Smooth muscle cell (in vitro differentiated cells): ENCODE measurements around the gene CLK3. TPM values are rescaled to one million over a fixed set of nuclear protein-coding genes. Genes with fewer than 3 reads are reported as not detected.

Experiments
- DNase-seq: peaks from one replicate; lab custom pipeline; 2025; ENCODE audit not compliant: unreplicated experiment; lab: John Stamatoyannopoulos, UW
- H2AFZ ChIP-seq: fragments of 200-600 bp; sonication (generic); 2 replicates; pipeline ENCODE4 v1.6.0; 2016; ENCODE audit warnings: antibody characterized with exemption, low read depth, mild to moderate bottlenecking
- H3F3A ChIP-seq: fragments of 200-600 bp; sonication (generic); 2 replicates; pipeline ENCODE4 v1.6.0; 2017; ENCODE audit warnings: antibody characterized with exemption, low read depth
- H3K27ac ChIP-seq: fragments of 200-600 bp; sonication (generic); 2 replicates; pipeline ENCODE4 v1.5.1; 2016; ENCODE audit warnings: low read depth, mild to moderate bottlenecking
- H3K27me3 ChIP-seq: fragments of 200-600 bp; sonication (generic); 2 replicates; pipeline ENCODE4 v1.6.1; 2016; ENCODE audit warnings: low read depth, mild to moderate bottlenecking
- H3K36me3 ChIP-seq: fragments of 200-600 bp; sonication (generic); 2 replicates; pipeline ENCODE4 v1.5.1; 2016; ENCODE audit warnings: low read depth
- H3K4me1 ChIP-seq: fragments of 200-600 bp; sonication (generic); 2 replicates; pipeline ENCODE4 v1.5.1; 2016; ENCODE audit warnings: low read depth
- H3K4me2 ChIP-seq: fragments of 200-600 bp; sonication (generic); 2 replicates; pipeline ENCODE4 v1.6.0; 2016; ENCODE audit warnings: mild to moderate bottlenecking
- H3K4me3 ChIP-seq: fragments of 200-600 bp; sonication (generic); 2 replicates; pipeline ENCODE4 v1.5.1; 2016; ENCODE audit warnings: mild to moderate bottlenecking
- H3K79me2 ChIP-seq: fragments of 200-600 bp; sonication (generic); 2 replicates; pipeline ENCODE4 v1.6.0; 2016; ENCODE audit warnings: low read depth, mild to moderate bottlenecking
- H3K9ac ChIP-seq: fragments of 200-600 bp; sonication (generic); 2 replicates; pipeline ENCODE4 v1.6.0; 2016; ENCODE audit warnings: low read depth
- H3K9me3 ChIP-seq: fragments of 200-600 bp; sonication (generic); replicated peaks from 2 replicates; pipeline ENCODE4 v1.5.1; 2016; ENCODE audit warnings: low read depth
- H4K20me1 ChIP-seq: fragments of 200-600 bp; sonication (generic); 2 replicates; pipeline ENCODE4 v1.6.0; 2016; ENCODE audit warnings: low read depth
- CTCF ChIP-seq: fragments of 200-600 bp; sonication (generic); IDR thresholded peaks from 2 replicates; pipeline ENCODE4 v1.5.1; 2017; ENCODE audit warnings: borderline replicate concordance, mild to moderate bottlenecking, antibody characterized with exemption; ENCODE audit not compliant: insufficient read depth, poor library complexity, severe bottlenecking
- WGBS: methylation state at CpG from one replicate; pipeline ENCODE4 v1.1.7; 2016; ENCODE audit warnings: low lambda C conversion rate; 5-methylcytosine and 5-hydroxymethylcytosine counted together
- polyA plus RNA-seq: library from polyadenylated mRNA; unstranded; fragments of >200 nt; fragmentation: Nextera tagmentation; extraction: Ambion mirVana; gene quantifications from 2 replicates; pipeline ENCODE4 v1.2.1, GENCODE V29; 2016
- total RNA-seq: library from RNA; depleted of rRNA; stranded (reverse); fragments of >200 nt; gene quantifications from 2 replicates; pipeline ENCODE4 v1.2.3, GENCODE V29; 2014

CLK3 gene
- total and polyA plus RNA-seq, 2 experiments from 2014 or later, result 68.8 to 105 TPM

GRCh38 chr15:74604983-74605794 lies 10.4 kb upstream of the CLK3 start:
- no peak overlapping the region for H2AFZ ChIP-seq
- H3K27me3 ChIP-seq, result no peaks in the 10 kb centered on the region
- no peak for DNase-seq
- TF ChIP-seq CTCF, result no peak
- no peak overlapping the region for H3K9ac ChIP-seq
- H3K4me3 ChIP-seq, result no peak overlapping the region
- no peaks in the 10 kb centered on the region for H3K36me3 ChIP-seq
- H3K4me1 ChIP-seq, result peaks cover 2% of the 10 kb centered on the region
- no peaks in the 10 kb centered on the region for H3F3A ChIP-seq
- no peak overlapping the region for H3K4me2 ChIP-seq
- H3K79me2 ChIP-seq, result no peaks in the 10 kb centered on the region
- H3K9me3 ChIP-seq, result no peaks in the 10 kb centered on the region
- H4K20me1 ChIP-seq, result no peaks in the 10 kb centered on the region
- H3K27ac ChIP-seq, result no peak overlapping the region
- 89% methylated on average over 12 of the region's 12 CpGs for WGBS

- Histone ChIP-seq H3K36me3 (no peaks in the 10 kb centered on the region), H2AFZ (no peak overlapping the region), H4K20me1 (no peaks in the 10 kb centered on the region), H3K27me3 (no peaks in the 10 kb centered on the region), H3K79me2 (no peaks in the 10 kb centered on the region), H3K9ac (no peak overlapping the region), H3K9me3 (no peaks in the 10 kb centered on the region), H3K4me1 (peaks cover 3% of the 10 kb centered on the region), H3F3A (no peaks in the 10 kb centered on the region), H3K4me3 (no peak overlapping the region), H3K4me2 (no peak overlapping the region), H3K27ac (no peak overlapping the region)
- WGBS, result 87% methylated on average over 1 of the region's 1 CpG
- no peak for TF ChIP-seq CTCF
- no peak for DNase-seq
Measured at GRCh38 chr15:74605795-74606150, 9.9 kb upstream of the CLK3 start.

- Histone ChIP-seq H3K27ac (no peak overlapping the region), H4K20me1 (no peaks in the 10 kb centered on the region), H3K36me3 (no peaks in the 10 kb centered on the region), H3K4me1 (peaks cover 3% of the 10 kb centered on the region), H3K4me2 (no peak overlapping the region), H3K4me3 (no peak overlapping the region), H2AFZ (no peak overlapping the region), H3K9ac (no peak overlapping the region), H3K79me2 (no peaks in the 10 kb centered on the region), H3K27me3 (no peaks in the 10 kb centered on the region), H3K9me3 (no peaks in the 10 kb centered on the region), H3F3A (no peaks in the 10 kb centered on the region)
- 85% methylated on average over 3 of the region's 3 CpGs for WGBS
- DNase-seq, result no peak
- TF ChIP-seq CTCF, result no peak
Measured at GRCh38 chr15:74608786-74609185, 6.8 kb upstream of the CLK3 start.

- Histone ChIP-seq H3K9ac (no peak overlapping the region), H3K4me3 (no peak overlapping the region), H4K20me1 (no peaks in the 10 kb centered on the region), H3K27ac (no peak overlapping the region), H3K79me2 (no peaks in the 10 kb centered on the region), H3K4me2 (no peak overlapping the region), H2AFZ (no peak overlapping the region), H3K9me3 (no peaks in the 10 kb centered on the region), H3K36me3 (no peaks in the 10 kb centered on the region), H3K27me3 (no peaks in the 10 kb centered on the region), H3K4me1 (peaks cover 3% of the 10 kb centered on the region), H3F3A (peaks cover 5% of the 10 kb centered on the region)
- no peak for TF ChIP-seq CTCF
- DNase-seq, result no peak
- 92% methylated on average over 3 of the region's 3 CpGs for WGBS
Measured at GRCh38 chr15:74609938-74610301, 5.7 kb upstream of the CLK3 start.
